OCI-LY7 (cell line): ENCODE results near the gene PHF21B.

Experiments
- CTCF ChIP-seq: fragments of 200-600 bp; sonication (generic); conservative IDR thresholded peaks from 2 replicates; pipeline ENCODE4 v1.5.1; 2014; ENCODE audit warnings: mild to moderate bottlenecking, antibody characterized with exemption, low read length, moderate library complexity, mixed read lengths
- EZH2phosphoT487 ChIP-seq: fragments of 200-600 bp; sonication (generic); IDR thresholded peaks from 2 replicates; pipeline ENCODE4 v1.6.1; 2018; ENCODE audit warnings: low read depth, borderline replicate concordance, mild to moderate bottlenecking, mixed run types, antibody characterized with exemption, low read length, moderate library complexity, mixed read lengths

- no peak for TF ChIP-seq CTCF
- TF ChIP-seq EZH2phosphoT487: no peak
These were observed 100.6 kb downstream of the PHF21B start for GRCh38 chr22:44909241-44909640.
